AG04449 (cell line): ENCODE data around the gene TUBA1B.

Experiments used
- CTCF ChIA-PET: fragments of 350-600 bp; formaldehyde crosslinking; extraction: SDS; loops from one replicate; lab custom pipeline; 2021; ENCODE audit warnings: antibody characterized with exemption; lab: Yijun Ruan, JAX
- POLR2A ChIA-PET: fragments of 400-600, 350-600 bp; formaldehyde crosslinking; extraction: SDS; loops from one replicate; lab custom pipeline; 2020; ENCODE audit warnings: antibody characterized with exemption, inconsistent platforms; lab: Yijun Ruan, JAX
- DNase-seq: peaks from one replicate; pipeline ENCODE4 v3.0.0-alpha.2; 2010; ENCODE audit warnings: low read depth, low spot score
- H3K4me3 ChIP-seq: 2 replicates; pipeline ENCODE4 v1.5.1; 2011; ENCODE audit warnings: low read depth, mild to moderate bottlenecking, control low read depth, low read length
- TF ChIP-seq, protein P1 (sequence below): IDR thresholded peaks from one replicate; pipeline ENCODE4 v1.5.1; 2011; ENCODE audit warnings: mild to moderate bottlenecking, moderate library complexity, low read length, control low read depth, inconsistent platforms; ENCODE audit not compliant: insufficient read depth; ENCODE audit errors: missing control alignments

TUBA1B gene

DNA sequence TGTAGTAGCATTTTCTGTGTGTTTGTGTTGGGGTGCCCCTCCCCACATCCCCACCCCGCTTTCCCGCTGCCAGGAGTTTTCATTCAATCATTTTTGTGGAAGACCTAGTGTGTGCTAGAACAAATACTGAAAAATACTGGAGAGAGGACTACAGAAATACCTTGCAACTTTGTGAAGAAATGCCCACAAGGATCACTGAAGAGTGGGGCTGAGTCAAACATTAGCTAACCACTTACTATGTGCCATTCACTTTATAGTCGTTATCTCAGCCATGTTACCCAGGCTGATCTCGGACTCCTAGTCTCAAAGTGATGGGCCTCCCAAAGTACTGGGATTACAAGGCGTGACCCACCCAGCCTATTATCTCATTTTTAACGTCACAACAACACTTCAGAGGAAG is 20.0 kb downstream of the TUBA1B start:
- no peak for DNase-seq
- POLR2A ChIA-PET = interaction anchor here (1.0 to 4.6 kb wide), 5 partner anchors 12 to 132 kb away, joined by 3 to 31 read pairs (median 4); partner anchors contain the start of gene TUBA1B
- TF ChIP-seq, protein P1, sequence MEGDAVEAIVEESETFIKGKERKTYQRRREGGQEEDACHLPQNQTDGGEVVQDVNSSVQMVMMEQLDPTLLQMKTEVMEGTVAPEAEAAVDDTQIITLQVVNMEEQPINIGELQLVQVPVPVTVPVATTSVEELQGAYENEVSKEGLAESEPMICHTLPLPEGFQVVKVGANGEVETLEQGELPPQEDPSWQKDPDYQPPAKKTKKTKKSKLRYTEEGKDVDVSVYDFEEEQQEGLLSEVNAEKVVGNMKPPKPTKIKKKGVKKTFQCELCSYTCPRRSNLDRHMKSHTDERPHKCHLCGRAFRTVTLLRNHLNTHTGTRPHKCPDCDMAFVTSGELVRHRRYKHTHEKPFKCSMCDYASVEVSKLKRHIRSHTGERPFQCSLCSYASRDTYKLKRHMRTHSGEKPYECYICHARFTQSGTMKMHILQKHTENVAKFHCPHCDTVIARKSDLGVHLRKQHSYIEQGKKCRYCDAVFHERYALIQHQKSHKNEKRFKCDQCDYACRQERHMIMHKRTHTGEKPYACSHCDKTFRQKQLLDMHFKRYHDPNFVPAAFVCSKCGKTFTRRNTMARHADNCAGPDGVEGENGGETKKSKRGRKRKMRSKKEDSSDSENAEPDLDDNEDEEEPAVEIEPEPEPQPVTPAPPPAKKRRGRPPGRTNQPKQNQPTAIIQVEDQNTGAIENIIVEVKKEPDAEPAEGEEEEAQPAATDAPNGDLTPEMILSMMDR = no peak
- H3K4me3 ChIP-seq = peak overlapping the region; percentile 55
- CTCF ChIA-PET = interaction anchor here (0.6 to 21.3 kb wide), 13 partner anchors 11 to 154 kb away, joined by 3 to 430 read pairs (median 6); partner anchors contain the start of gene DHH

DNA sequence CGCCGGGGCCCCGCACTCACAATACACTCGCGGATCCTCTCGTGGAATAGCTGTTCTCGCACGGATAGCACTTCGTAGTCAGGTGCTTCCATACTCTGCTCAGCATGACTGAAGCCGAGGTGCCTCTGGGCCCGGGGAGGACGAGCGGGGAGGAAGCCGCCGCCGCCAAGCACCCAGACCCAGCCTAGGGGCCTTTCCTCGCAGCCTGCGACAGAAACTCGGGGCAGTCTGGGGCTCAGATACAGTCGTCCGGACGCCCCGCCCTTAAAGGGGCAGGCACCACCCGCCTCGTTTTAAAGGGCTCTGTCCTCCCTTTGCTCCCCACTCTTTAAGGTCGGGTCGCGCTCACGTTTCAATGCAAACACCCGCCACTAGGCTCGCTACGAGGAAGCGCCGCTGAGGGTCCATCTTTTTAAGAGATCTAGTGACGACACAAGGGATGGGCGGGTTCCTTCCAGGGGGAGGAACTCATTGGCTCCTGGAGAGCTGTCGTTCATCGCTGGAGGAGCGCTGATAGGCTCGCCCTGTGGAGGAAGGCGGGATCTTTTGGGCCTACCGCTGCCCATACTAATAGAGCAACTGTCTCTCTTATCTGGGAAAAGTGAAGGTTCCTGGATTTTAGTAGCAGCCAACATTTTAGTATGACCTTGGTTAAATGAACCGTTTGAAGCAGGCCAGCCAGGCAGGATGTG is 20.6 kb downstream of the TUBA1B start, which contains the start of gene LMBR1L:
LMBR1L (minus strand) TSS at position 384 of the 692 bp plus-strand sequence; CDS start at position 92, 292 bp downstream.
- POLR2A ChIA-PET = interaction anchor here (1.0 to 4.6 kb wide), 6 partner anchors 11 to 132 kb away, joined by 4 to 31 read pairs (median 6); partner anchors contain the start of genes RHEBL1, TUBA1A and TUBA1B
- peak within 1 kb of the TSS; percentile 87 for H3K4me3 ChIP-seq
- peak; percentile 88 for DNase-seq
- CTCF ChIA-PET = interaction anchor here (0.6 to 21.3 kb wide), 13 partner anchors 12 to 155 kb away, joined by 3 to 430 read pairs (median 6); partner anchors contain the start of gene DHH
- TF ChIP-seq, protein P1 = peak; percentile 62

DNA sequence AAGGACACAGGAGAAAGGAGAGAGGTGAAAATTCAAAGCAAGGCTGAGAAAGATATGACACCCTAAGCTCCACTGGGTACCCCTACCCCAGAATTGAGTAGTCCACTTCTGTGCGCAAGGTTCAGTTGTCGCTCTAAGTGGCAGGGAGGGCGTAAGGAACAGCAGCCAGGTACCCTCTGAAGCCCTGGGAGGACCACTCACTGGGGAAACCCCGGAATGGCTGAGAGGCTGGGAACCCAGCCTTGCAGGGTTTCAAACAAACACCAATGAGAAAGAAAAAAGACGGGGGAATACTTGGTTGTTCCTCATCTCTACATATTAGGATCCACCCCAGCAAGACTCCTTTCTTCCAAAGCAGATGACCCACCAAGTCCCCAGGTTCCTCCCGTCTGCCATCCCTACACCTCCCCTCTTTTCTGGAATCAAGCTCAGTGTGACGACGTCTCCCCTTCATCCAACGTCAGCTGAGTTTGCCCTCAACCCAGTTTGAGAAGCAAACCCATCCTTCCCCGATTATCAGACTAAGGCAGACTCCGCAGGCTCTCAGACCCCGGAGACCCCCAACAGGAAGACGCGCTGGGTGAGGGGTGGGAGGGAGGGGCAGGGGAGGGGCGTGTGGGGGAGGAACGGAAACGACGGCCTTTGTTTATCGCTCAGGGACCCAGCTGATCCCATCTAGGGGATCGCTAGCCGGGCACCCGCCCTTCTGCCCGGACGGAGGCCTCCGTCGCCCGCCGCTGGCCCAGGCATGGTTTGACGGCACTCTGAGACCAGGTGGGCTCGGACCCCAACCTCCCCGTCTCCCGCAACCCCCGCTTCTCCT is 21.3 kb downstream of the TUBA1B start:
- ChIA-PET CTCF (interaction anchor here (0.6 to 21.3 kb wide), 13 partner anchors 13 to 156 kb away, joined by 3 to 430 read pairs (median 9); partner anchors contain the start of gene DHH), POLR2A (interaction anchor here (1.0 to 4.6 kb wide), 5 partner anchors 11 to 133 kb away, joined by 4 to 31 read pairs (median 5); partner anchors contain the start of genes RHEBL1, TUBA1A and TUBA1B)
- TF ChIP-seq, protein P1 = no peak
- H3K4me3 ChIP-seq = peak overlapping the region; percentile 87
- no peak for DNase-seq

DNA sequence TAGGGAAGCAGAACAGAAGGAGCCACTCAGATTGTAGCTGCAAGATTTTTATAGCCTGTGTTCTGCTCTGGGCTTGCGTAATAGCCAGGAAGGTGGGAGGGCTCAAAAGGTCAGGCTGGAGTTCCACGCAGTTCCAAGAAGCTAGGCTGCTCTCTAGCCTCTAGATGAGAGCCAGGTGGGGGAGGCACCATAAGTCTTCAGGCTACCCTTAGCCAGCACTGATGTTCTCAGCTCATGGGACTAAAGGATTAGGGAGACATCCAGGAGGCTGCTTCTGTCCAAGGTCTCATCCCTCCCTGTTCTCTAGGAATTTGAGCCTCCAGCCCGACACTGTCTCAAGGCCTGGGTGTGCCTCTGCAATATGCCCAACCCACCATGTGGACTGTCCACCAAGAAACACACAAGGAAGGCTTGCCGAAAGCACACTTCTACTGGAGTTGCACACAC is 22.2 kb downstream of the TUBA1B start:
- POLR2A ChIA-PET = interaction anchor here (0.5 to 4.6 kb wide), 3 partner anchors 9 to 79 kb away, joined by 4 to 31 read pairs (median 7); partner anchors contain the start of genes TUBA1A and TUBA1B
- peak overlapping the region; percentile 87 for H3K4me3 ChIP-seq
- DNase-seq = no peak
- TF ChIP-seq, protein P1 = no peak
- CTCF ChIA-PET = interaction anchor here (1.0 to 21.3 kb wide), 7 partner anchors 13 to 128 kb away, joined by 4 to 430 read pairs (median 53); partner anchors contain the start of gene DHH

DNA sequence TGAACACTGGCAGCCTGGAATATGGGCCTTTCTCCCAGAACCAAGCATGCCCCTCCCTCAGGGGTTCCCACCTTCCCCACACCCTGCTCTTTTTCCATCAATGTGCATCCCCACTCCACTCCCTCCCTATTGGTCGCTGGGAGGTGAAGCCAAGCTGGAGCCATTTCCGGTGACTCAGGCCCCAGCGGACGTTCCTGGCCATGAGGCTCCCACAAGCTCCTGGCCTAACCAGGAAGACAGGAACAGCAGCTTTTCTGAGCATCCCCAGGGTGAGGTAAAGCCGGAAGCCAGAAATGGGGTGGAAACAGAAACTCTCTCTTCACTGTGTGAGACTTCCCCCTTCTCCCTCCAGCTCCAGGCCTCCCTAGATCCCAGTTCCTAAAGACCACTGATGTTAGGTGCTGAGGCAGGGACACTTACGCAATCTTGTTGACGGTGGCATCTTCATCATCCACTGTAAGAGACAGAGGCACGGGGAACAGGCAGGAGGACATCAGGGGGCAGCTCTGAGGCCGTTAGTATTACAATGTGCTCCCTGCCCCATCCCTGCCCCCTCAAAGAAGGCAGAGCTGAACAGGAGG is 25.6 kb downstream of the TUBA1B start:
- H3K4me3 ChIP-seq = no peak overlapping the region
- TF ChIP-seq, protein P1 = no peak
- CTCF ChIA-PET = interaction anchor here (0.8 to 21.3 kb wide), 7 partner anchors 9 to 130 kb away, joined by 3 to 430 read pairs (median 53); partner anchors contain the start of genes DHH, RHEBL1 and TUBA1B
- POLR2A ChIA-PET = no interaction called here
- DNase-seq = no peak
